Karpas-422 (cell line): Measurements from ENCODE around the gene HEMK1. TPM values are rescaled to one million over a fixed set of nuclear protein-coding genes. Genes with fewer than 3 reads are reported as not detected.

ENCODE experiments used
- DNase-seq: peaks from one replicate; pipeline ENCODE4 v3.0.0-alpha.2; 2015
- H2AFZ ChIP-seq: fragments of 200-600 bp; sonication (generic); 2 replicates; pipeline ENCODE4 v1.6.1; 2014; ENCODE audit warnings: antibody characterized with exemption, low read length, mixed read lengths
- H3K27ac ChIP-seq: fragments of 200-600 bp; sonication (generic); 2 replicates; pipeline ENCODE4 v1.5.1; 2014; ENCODE audit warnings: mild to moderate bottlenecking, low read length, moderate library complexity
- H3K27me3 ChIP-seq: fragments of 200-600 bp; sonication (generic); 2 replicates; pipeline ENCODE4 v1.6.1; 2014; ENCODE audit warnings: low read length, mixed read lengths
- H3K36me3 ChIP-seq: fragments of 200-600 bp; sonication (generic); 2 replicates; pipeline ENCODE4 v1.6.1; 2014; ENCODE audit warnings: low read length, mixed read lengths; ENCODE audit not compliant: insufficient read depth
- H3K4me1 ChIP-seq: fragments of 200-600 bp; sonication (generic); 2 replicates; pipeline ENCODE4 v1.6.1; 2014; ENCODE audit warnings: mild to moderate bottlenecking, low read length, mixed read lengths
- H3K4me2 ChIP-seq: fragments of 200-600 bp; sonication (generic); 2 replicates; pipeline ENCODE4 v1.6.1; 2014; ENCODE audit warnings: low read length, low read depth, mild to moderate bottlenecking; ENCODE audit not compliant: poor library complexity, severe bottlenecking
- H3K4me3 ChIP-seq: fragments of 200-600 bp; sonication (generic); 2 replicates; pipeline ENCODE4 v1.5.1; 2014; ENCODE audit warnings: mild to moderate bottlenecking, antibody characterized with exemption, low read length, mixed read lengths
- H3K79me2 ChIP-seq: fragments of 200-600 bp; sonication (generic); 2 replicates; pipeline ENCODE4 v1.6.1; 2014; ENCODE audit warnings: mild to moderate bottlenecking, low read length, mixed read lengths
- H3K9ac ChIP-seq: fragments of 200-600 bp; sonication (generic); 2 replicates; pipeline ENCODE4 v1.6.0; 2014; ENCODE audit warnings: low read length
- H3K9me2 ChIP-seq: fragments of 200-600 bp; sonication (generic), shearing (Covaris generic); replicated peaks from 2 replicates; pipeline ENCODE4 v1.6.0; 2014; ENCODE audit warnings: mild to moderate bottlenecking, low read length, moderate library complexity; ENCODE audit not compliant: insufficient read depth
- H3K9me3 ChIP-seq: fragments of 300-700, 200-600 bp; sonication (generic); 2 replicates; pipeline ENCODE4 v1.6.1; 2014; ENCODE audit warnings: low read length, mixed read lengths
- H4K20me1 ChIP-seq: fragments of 200-600 bp; sonication (generic); 2 replicates; pipeline ENCODE4 v1.6.1; 2014; ENCODE audit warnings: mild to moderate bottlenecking, antibody characterized with exemption, low read length, low read depth; ENCODE audit not compliant: insufficient read depth
- total RNA-seq: library from RNA; depleted of rRNA; stranded (reverse); fragments of >200 nt; shearing (Covaris generic); gene quantifications from 2 replicates; pipeline ENCODE4 v1.2.3, GENCODE V29; 2014; ENCODE audit warnings: low replicate concordance; rRNA removed

The HEMK1 gene, protein sequence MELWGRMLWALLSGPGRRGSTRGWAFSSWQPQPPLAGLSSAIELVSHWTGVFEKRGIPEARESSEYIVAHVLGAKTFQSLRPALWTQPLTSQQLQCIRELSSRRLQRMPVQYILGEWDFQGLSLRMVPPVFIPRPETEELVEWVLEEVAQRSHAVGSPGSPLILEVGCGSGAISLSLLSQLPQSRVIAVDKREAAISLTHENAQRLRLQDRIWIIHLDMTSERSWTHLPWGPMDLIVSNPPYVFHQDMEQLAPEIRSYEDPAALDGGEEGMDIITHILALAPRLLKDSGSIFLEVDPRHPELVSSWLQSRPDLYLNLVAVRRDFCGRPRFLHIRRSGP
- 10.9 and 17.0 TPM in 2 replicates for total RNA-seq

DNA sequence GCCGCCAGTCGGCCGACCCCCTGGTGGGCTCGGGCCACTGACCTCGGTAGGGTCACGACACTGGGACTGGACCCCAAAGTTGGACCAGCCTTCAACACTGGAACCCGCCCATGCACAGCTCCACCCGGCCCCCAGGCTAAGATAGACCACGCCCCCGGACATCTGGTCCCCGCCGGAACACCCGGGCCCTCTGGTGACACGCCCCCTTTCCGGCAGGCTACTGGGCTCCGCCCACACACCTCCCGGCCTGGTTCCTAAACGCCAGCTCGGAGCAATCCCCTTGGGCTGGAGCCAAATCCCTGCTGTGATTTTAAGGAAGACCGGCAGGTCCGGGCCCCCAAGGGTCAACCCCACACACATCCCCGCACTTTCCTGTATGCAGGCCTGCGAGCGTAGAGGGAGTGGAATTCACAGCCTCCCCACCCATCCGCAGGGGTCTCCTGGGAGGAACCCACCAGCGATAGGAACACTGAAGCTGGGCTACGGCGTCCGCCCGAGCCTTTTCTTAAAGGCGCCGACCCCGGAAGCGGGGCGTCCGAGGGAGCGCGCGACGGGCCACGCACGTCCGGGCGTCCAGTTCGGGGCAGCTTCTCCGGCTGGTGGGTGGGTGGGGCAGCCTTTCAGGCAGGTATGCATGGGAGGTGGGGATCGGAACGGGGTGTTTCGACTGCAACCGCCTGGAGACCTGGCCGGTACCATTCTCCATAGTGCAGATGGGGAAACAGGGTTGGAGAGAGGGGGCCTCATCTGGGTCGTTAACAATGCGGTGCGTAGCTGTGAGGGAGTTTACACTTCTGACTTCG is at the start of gene HEMK1:
TSS of gene HEMK1 (plus strand) at position 576 of the 803 bp plus-strand sequence. CDS start 1,583 bp downstream, outside the sequence.
- H3K36me3 ChIP-seq, result no peaks in the 10 kb centered on the region
- H2AFZ ChIP-seq, result peak within 1 kb of the TSS; percentile 92
- H3K9me2 ChIP-seq, result no peaks in the 10 kb centered on the region
- peak; percentile 98 for DNase-seq
- H3K79me2 ChIP-seq, result peaks cover 5% of the 10 kb centered on the region; the same call in 1 of the 2 replicates
- H4K20me1 ChIP-seq, result no peaks in the 10 kb centered on the region
- 0 out of 2 replicates have a peak within 1 kb of the TSS, but pooled peaks have one; percentile 13 for H3K27ac ChIP-seq
- H3K27me3 ChIP-seq, result no peaks in the 10 kb centered on the region
- H3K4me2 ChIP-seq, result peak within 1 kb of the TSS; percentile 74
- H3K9ac ChIP-seq, result peak within 1 kb of the TSS; percentile 82
- H3K9me3 ChIP-seq, result no peaks in the 10 kb centered on the region
- peak within 1 kb of the TSS; percentile 88 for H3K4me3 ChIP-seq
- peaks cover 29% of the 10 kb centered on the region for H3K4me1 ChIP-seq

DNA sequence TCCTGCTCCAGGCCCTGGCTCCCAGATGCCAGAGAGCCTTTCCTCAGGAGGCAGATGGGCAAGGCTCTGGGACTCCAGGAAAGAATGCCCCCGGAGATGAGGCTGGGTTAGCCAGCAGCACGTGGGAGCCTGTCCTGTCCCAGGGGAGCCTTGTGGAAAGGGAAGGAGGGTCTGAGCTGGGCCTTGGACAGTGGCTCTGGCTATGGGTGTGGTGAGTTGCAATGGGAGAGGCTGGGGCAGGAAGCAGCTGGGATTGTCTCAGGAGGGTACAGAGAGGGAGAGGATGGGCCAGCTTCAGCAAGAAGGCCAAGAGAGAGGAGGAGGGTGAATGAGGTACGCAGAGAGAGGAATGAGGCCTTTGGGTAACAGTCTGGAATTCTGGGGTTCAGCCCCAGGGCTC is 48.5 kb upstream of the HEMK1 start:
- no peaks in the 10 kb centered on the region for H4K20me1 ChIP-seq
- H3K4me1 ChIP-seq, result no peaks in the 10 kb centered on the region
- H3K9me2 ChIP-seq, result no peaks in the 10 kb centered on the region
- no peak overlapping the region for H3K4me3 ChIP-seq
- no peaks in the 10 kb centered on the region for H3K9me3 ChIP-seq
- H3K4me2 ChIP-seq, result no peak overlapping the region
- H3K9ac ChIP-seq, result no peak overlapping the region
- H3K79me2 ChIP-seq, result no peaks in the 10 kb centered on the region
- DNase-seq, result no peak
- H3K36me3 ChIP-seq, result no peaks in the 10 kb centered on the region
- H3K27ac ChIP-seq, result no peak overlapping the region
- no peak overlapping the region for H2AFZ ChIP-seq
- H3K27me3 ChIP-seq, result no peaks in the 10 kb centered on the region

DNA sequence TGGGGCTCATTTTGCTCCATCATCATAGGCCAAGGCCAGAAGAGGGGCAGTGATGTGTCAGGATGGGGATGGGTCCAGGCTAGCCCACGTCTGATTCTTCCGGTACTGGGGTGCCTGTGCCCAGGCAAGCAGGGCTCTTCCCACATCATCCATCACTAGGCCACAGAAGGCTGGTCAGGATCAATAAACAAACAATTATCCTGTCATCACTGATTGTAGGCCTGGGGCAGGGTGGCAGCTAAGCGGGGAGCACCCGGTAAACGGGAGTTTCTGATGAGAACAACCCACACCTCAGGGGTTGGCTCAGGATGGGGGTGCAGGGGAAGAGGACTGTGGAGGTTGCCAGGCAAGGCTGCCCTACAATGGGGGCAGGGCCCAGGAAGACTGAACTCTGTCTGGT is 47.8 kb upstream of the HEMK1 start:
- Histone ChIP-seq H3K4me1 (no peaks in the 10 kb centered on the region), H2AFZ (no peak overlapping the region), H3K79me2 (no peaks in the 10 kb centered on the region), H3K27ac (no peak overlapping the region), H3K9ac (no peak overlapping the region), H3K4me2 (no peak overlapping the region), H3K27me3 (no peaks in the 10 kb centered on the region), H3K9me3 (no peaks in the 10 kb centered on the region), H3K9me2 (no peaks in the 10 kb centered on the region), H3K36me3 (no peaks in the 10 kb centered on the region), H3K4me3 (no peak overlapping the region), H4K20me1 (no peaks in the 10 kb centered on the region)
- no peak for DNase-seq

DNA sequence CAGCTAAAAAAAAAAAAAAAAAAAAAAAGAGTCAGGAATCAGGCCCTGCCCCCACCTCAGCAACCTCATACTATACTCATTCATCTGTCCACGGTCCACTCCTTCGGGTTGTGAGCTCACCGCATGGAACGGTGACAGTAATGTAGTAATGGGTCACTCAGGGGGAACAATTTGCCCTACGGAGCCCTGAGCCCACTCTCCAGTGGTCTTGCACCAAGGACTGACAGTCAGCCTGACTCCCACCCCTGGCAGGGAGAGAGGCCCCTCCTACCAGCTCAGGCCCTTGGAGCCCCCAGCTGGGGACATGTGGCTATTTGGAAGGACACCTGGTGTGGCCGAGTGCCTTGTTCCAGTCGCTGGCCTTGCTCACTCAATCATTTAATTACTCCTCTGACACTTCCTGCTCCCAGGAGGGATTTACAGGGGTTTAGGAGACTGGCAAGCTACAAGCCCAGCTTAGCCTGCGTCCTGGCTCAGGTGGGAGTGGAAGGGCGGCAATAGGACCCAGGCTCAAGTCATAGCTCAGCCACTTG is 46.0 kb upstream of the HEMK1 start:
- Histone ChIP-seq H4K20me1 (no peaks in the 10 kb centered on the region), H3K27ac (no peak overlapping the region), H2AFZ (no peak overlapping the region), H3K9me2 (no peaks in the 10 kb centered on the region), H3K27me3 (no peaks in the 10 kb centered on the region), H3K79me2 (no peaks in the 10 kb centered on the region), H3K4me2 (no peak overlapping the region), H3K4me3 (no peak overlapping the region), H3K9ac (no peak overlapping the region), H3K36me3 (no peaks in the 10 kb centered on the region), H3K9me3 (no peaks in the 10 kb centered on the region), H3K4me1 (no peaks in the 10 kb centered on the region)
- DNase-seq, result no peak

DNA sequence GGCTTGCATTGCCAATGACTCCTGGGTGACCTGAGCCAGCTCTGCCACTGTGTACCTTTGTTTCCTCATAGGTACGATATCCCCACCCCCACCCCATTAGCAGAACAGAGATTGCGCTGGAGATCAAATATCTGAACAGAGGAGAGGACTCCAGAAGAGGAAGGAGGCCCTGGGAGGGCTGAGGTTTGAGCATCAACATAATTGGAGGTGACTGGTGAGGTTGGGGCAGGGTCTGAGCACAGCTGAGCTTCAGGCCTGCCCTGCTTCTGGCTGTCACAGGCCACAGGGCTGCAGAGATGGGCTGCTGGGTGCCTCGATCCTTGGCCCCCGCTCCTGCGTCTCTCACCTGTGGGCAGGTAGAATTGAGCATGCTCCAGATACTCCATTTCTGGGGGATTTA is 44.6 kb upstream of the HEMK1 start:
- H3K27me3 ChIP-seq, result no peaks in the 10 kb centered on the region
- H3K9me2 ChIP-seq, result no peaks in the 10 kb centered on the region
- H3K9ac ChIP-seq, result no peak overlapping the region
- no peaks in the 10 kb centered on the region for H4K20me1 ChIP-seq
- H3K27ac ChIP-seq, result no peak overlapping the region
- DNase-seq, result no peak
- no peaks in the 10 kb centered on the region for H3K36me3 ChIP-seq
- H3K9me3 ChIP-seq, result no peaks in the 10 kb centered on the region
- no peak overlapping the region for H2AFZ ChIP-seq
- no peak overlapping the region for H3K4me3 ChIP-seq
- no peaks in the 10 kb centered on the region for H3K4me1 ChIP-seq
- H3K79me2 ChIP-seq, result no peaks in the 10 kb centered on the region
- no peak overlapping the region for H3K4me2 ChIP-seq

DNA sequence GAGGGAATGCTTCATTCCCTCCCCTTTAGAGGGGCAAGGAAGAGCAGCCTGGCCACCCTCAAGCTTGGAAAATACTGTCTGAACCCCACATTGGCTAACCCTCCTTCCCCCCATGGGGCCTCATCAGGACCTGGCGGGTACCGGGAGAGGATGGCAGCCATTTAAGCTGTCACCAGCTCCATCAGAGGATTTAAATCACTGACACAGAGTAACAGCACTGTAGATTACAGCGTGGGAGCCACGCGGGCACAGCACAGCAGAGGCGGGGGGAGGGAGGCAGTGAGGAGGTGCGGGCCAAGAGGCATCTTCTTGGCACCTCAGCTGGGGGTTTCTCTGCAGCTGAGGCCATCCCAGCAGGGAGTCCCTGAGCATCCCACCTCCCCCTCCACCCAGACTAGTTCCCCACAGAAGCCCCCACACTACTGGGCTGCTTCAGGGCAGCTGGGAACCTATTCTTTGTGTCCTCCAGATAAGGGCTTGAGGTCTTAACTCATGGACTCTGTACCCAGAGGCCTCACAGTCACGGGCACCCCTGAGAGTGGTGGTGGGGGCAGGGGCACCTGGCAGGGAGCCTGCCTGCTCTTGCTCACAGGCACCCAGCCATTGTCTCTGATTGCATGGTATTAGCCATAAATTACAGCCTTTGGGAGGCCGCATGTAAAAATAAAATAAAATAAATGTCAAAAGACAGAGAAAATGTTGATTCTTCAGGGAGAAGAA is 44.0 kb upstream of the HEMK1 start:
- no peaks in the 10 kb centered on the region for H3K27me3 ChIP-seq
- no peaks in the 10 kb centered on the region for H3K9me3 ChIP-seq
- H3K9ac ChIP-seq, result no peak overlapping the region
- no peak overlapping the region for H3K4me2 ChIP-seq
- no peaks in the 10 kb centered on the region for H3K4me1 ChIP-seq
- no peak for DNase-seq
- H3K27ac ChIP-seq, result no peak overlapping the region
- no peaks in the 10 kb centered on the region for H4K20me1 ChIP-seq
- no peaks in the 10 kb centered on the region for H3K79me2 ChIP-seq
- H3K36me3 ChIP-seq, result no peaks in the 10 kb centered on the region
- H2AFZ ChIP-seq, result no peak overlapping the region
- H3K4me3 ChIP-seq, result no peak overlapping the region
- H3K9me2 ChIP-seq, result no peaks in the 10 kb centered on the region

DNA sequence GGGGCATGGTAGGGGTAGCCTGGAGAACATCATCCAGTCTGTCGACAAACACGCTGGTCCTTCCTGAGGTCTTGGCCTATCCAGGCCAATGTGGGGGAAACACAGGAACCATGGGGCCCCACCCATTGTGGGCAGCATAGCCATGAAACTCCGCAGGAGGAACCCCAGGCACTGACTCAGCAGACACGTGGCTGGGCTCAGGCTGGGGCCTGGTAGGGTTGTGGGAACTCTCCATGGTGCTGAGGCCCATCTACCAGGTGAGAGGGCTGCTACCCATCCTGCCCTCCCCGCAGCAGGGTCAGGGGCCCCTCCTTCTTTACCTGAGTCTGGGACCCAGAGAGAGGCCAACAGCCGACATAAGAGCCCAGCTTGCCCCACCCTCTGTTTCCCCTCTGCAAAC is 43.3 kb upstream of the HEMK1 start:
- H3K4me1 ChIP-seq, result no peaks in the 10 kb centered on the region
- DNase-seq, result peak; percentile 85
- H3K27ac ChIP-seq, result no peak overlapping the region
- no peaks in the 10 kb centered on the region for H3K9me3 ChIP-seq
- no peaks in the 10 kb centered on the region for H4K20me1 ChIP-seq
- H3K9me2 ChIP-seq, result no peaks in the 10 kb centered on the region
- no peaks in the 10 kb centered on the region for H3K79me2 ChIP-seq
- H3K4me3 ChIP-seq, result no peak overlapping the region
- H3K9ac ChIP-seq, result no peak overlapping the region
- no peaks in the 10 kb centered on the region for H3K27me3 ChIP-seq
- H3K4me2 ChIP-seq, result no peak overlapping the region
- no peak overlapping the region for H2AFZ ChIP-seq
- no peaks in the 10 kb centered on the region for H3K36me3 ChIP-seq
